ENCODE data around the gene PGLYRP4. TPM values are rescaled to one million over a fixed set of nuclear protein-coding genes. Genes with fewer than 3 reads are reported as not detected.
"Not testable (repeated sequence)": the region's sequence is repeated elsewhere in the genome, so short reads cannot be mapped to it uniquely, and the experiment has no call there.

Gene PGLYRP4
- total and polyA plus RNA-seq, 9 donors = 0.74 TPM; not detected in 8

- no peaks in the 10 kb centered on the region for H3K36me3 ChIP-seq (ENCODE audit: control insufficient read depth, insufficient read depth, low read length)
- 82% methylated on average over 7 of the region's 10 CpGs for WGBS (ENCODE audit: insufficient coverage)
- DNase-seq = no peak
- no peak overlapping the region for H3K27ac ChIP-seq (ENCODE audit: low read length)
- no peaks in the 10 kb centered on the region for H3K9me3 ChIP-seq (replicated peaks; ENCODE audit: control insufficient read depth, low read depth, low read length)
- H3K4me3 ChIP-seq (ENCODE audit: low read length) = no peak overlapping the region
- peaks cover 4% of the 10 kb centered on the region for H3K27me3 ChIP-seq (ENCODE audit: control insufficient read depth, insufficient read depth, low read length)
- H3K4me1 ChIP-seq (ENCODE audit: control insufficient read depth, insufficient read depth, low read length) = no peaks in the 10 kb centered on the region
Measured at GRCh38 chr1:153340356-153340755, 8.3 kb downstream of the PGLYRP4 start.

- H3K9me3 ChIP-seq (replicated peaks; ENCODE audit: control insufficient read depth, low read depth, low read length) = no peaks in the 10 kb centered on the region
- peaks cover 4% of the 10 kb centered on the region for H3K27me3 ChIP-seq (ENCODE audit: control insufficient read depth, insufficient read depth, low read length)
- H3K4me1 ChIP-seq (ENCODE audit: control insufficient read depth, insufficient read depth, low read length) = no peaks in the 10 kb centered on the region
- 72% methylated on average over 5 of the region's 6 CpGs for WGBS (ENCODE audit: insufficient coverage)
- no peak overlapping the region for H3K27ac ChIP-seq (ENCODE audit: low read length)
- H3K4me3 ChIP-seq (ENCODE audit: low read length) = no peak overlapping the region
- no peaks in the 10 kb centered on the region for H3K36me3 ChIP-seq (ENCODE audit: control insufficient read depth, insufficient read depth, low read length)
- no peak for DNase-seq
Measured at GRCh38 chr1:153339802-153340201, 8.8 kb downstream of the PGLYRP4 start.

GRCh38 chr1:153337980-153338853 is 10.4 kb downstream of the PGLYRP4 start:
- no peak overlapping the region for H3K4me3 ChIP-seq (ENCODE audit: low read length)
- 63% methylated on average over 8 of the region's 8 CpGs for WGBS (ENCODE audit: insufficient coverage)
- H3K9me3 ChIP-seq (replicated peaks; ENCODE audit: control insufficient read depth, low read depth, low read length) = no peaks in the 10 kb centered on the region
- peaks cover 2% of the 10 kb centered on the region for H3K27me3 ChIP-seq (ENCODE audit: control insufficient read depth, insufficient read depth, low read length)
- H3K36me3 ChIP-seq (ENCODE audit: control insufficient read depth, insufficient read depth, low read length) = no peaks in the 10 kb centered on the region
- no peaks in the 10 kb centered on the region for H3K4me1 ChIP-seq (ENCODE audit: control insufficient read depth, insufficient read depth, low read length)
- no peak overlapping the region for H3K27ac ChIP-seq (ENCODE audit: low read length)
- DNase-seq = no peak

- no peaks in the 10 kb centered on the region for H3K4me1 ChIP-seq (ENCODE audit: control insufficient read depth, insufficient read depth, low read length)
- H3K27me3 ChIP-seq (ENCODE audit: control insufficient read depth, insufficient read depth, low read length) = peaks cover 2% of the 10 kb centered on the region
- no peak overlapping the region for H3K27ac ChIP-seq (ENCODE audit: low read length)
- H3K9me3 ChIP-seq (replicated peaks; ENCODE audit: control insufficient read depth, low read depth, low read length) = no peaks in the 10 kb centered on the region
- no peak for DNase-seq
- no peak overlapping the region for H3K4me3 ChIP-seq (ENCODE audit: low read length)
- no peaks in the 10 kb centered on the region for H3K36me3 ChIP-seq (ENCODE audit: control insufficient read depth, insufficient read depth, low read length)
Measured at GRCh38 chr1:153336650-153337049, 12.0 kb downstream of the PGLYRP4 start.

GRCh38 chr1:153333902-153334301 is 14.7 kb downstream of the PGLYRP4 start:
- no peaks in the 10 kb centered on the region for H3K36me3 ChIP-seq (ENCODE audit: control insufficient read depth, insufficient read depth, low read length)
- no CpG with 5 or more reads among the region's 1 CpG for WGBS (ENCODE audit: insufficient coverage)
- no peak overlapping the region for H3K27ac ChIP-seq (ENCODE audit: low read length)
- no peak for DNase-seq
- no peaks in the 10 kb centered on the region for H3K27me3 ChIP-seq (ENCODE audit: control insufficient read depth, insufficient read depth, low read length)
- no peak overlapping the region for H3K4me3 ChIP-seq (ENCODE audit: low read length)
- H3K4me1 ChIP-seq (ENCODE audit: control insufficient read depth, insufficient read depth, low read length) = no peaks in the 10 kb centered on the region
- peaks cover 5% of the 10 kb centered on the region for H3K9me3 ChIP-seq (replicated peaks; ENCODE audit: control insufficient read depth, low read depth, low read length)

GRCh38 chr1:153324912-153325311 is 23.7 kb downstream of the PGLYRP4 start:
- H3K4me1 ChIP-seq (ENCODE audit: control insufficient read depth, insufficient read depth, low read length) = no peaks in the 10 kb centered on the region
- H3K27me3 ChIP-seq (ENCODE audit: control insufficient read depth, insufficient read depth, low read length) = no peaks in the 10 kb centered on the region
- no peak overlapping the region for H3K27ac ChIP-seq (ENCODE audit: low read length)
- H3K36me3 ChIP-seq (ENCODE audit: control insufficient read depth, insufficient read depth, low read length) = no peaks in the 10 kb centered on the region
- peaks cover 12% of the 10 kb centered on the region for H3K9me3 ChIP-seq (replicated peaks; ENCODE audit: control insufficient read depth, low read depth, low read length)
- H3K4me3 ChIP-seq (ENCODE audit: low read length) = no peak overlapping the region
- no peak for DNase-seq

GRCh38 chr1:153322568-153322967 is 26.1 kb downstream of the PGLYRP4 start:
- Histone ChIP-seq H3K27ac (ENCODE audit: low read length) (no peak overlapping the region), H3K4me3 (ENCODE audit: low read length) (no peak overlapping the region), H3K9me3 (replicated peaks; ENCODE audit: control insufficient read depth, low read depth, low read length) (peaks cover 8% of the 10 kb centered on the region), H3K4me1 (ENCODE audit: control insufficient read depth, insufficient read depth, low read length) (no peaks in the 10 kb centered on the region), H3K27me3 (ENCODE audit: control insufficient read depth, insufficient read depth, low read length) (no peaks in the 10 kb centered on the region), H3K36me3 (ENCODE audit: control insufficient read depth, insufficient read depth, low read length) (no peaks in the 10 kb centered on the region)
- WGBS (ENCODE audit: insufficient coverage) = no CpG with 5 or more reads among the region's 1 CpG
- no peak for DNase-seq

- DNase-seq; H3K27me3 ChIP-seq (ENCODE audit: control insufficient read depth, insufficient read depth, low read length); H3K4me3 ChIP-seq (ENCODE audit: low read length); H3K9me3 ChIP-seq (replicated peaks; ENCODE audit: control insufficient read depth, low read depth, low read length); H3K27ac ChIP-seq (ENCODE audit: low read length); H3K4me1 ChIP-seq (ENCODE audit: control insufficient read depth, insufficient read depth, low read length); H3K36me3 ChIP-seq (ENCODE audit: control insufficient read depth, insufficient read depth, low read length): not testable (repeated sequence)
- WGBS (ENCODE audit: insufficient coverage) = 77% methylated on average over 4 of the region's 7 CpGs
Measured at GRCh38 chr1:153318145-153318544, 30.5 kb downstream of the PGLYRP4 start.

GRCh38 chr1:153316013-153316412 is 32.6 kb downstream of the PGLYRP4 start:
- not testable (repeated sequence) for H3K9me3 ChIP-seq (replicated peaks; ENCODE audit: control insufficient read depth, low read depth, low read length); H3K27ac ChIP-seq (ENCODE audit: low read length); DNase-seq; H3K4me1 ChIP-seq (ENCODE audit: control insufficient read depth, insufficient read depth, low read length); H3K36me3 ChIP-seq (ENCODE audit: control insufficient read depth, insufficient read depth, low read length); H3K4me3 ChIP-seq (ENCODE audit: low read length); H3K27me3 ChIP-seq (ENCODE audit: control insufficient read depth, insufficient read depth, low read length)

- H3K4me1 ChIP-seq (ENCODE audit: control insufficient read depth, insufficient read depth, low read length); DNase-seq; H3K27ac ChIP-seq (ENCODE audit: low read length); H3K9me3 ChIP-seq (replicated peaks; ENCODE audit: control insufficient read depth, low read depth, low read length); H3K4me3 ChIP-seq (ENCODE audit: low read length); H3K36me3 ChIP-seq (ENCODE audit: control insufficient read depth, insufficient read depth, low read length); H3K27me3 ChIP-seq (ENCODE audit: control insufficient read depth, insufficient read depth, low read length): not testable (repeated sequence)
Measured at GRCh38 chr1:153314388-153314787, 34.3 kb downstream of the PGLYRP4 start.

GRCh38 chr1:153313288-153313687 is 35.4 kb downstream of the PGLYRP4 start:
- H3K27me3 ChIP-seq (ENCODE audit: control insufficient read depth, insufficient read depth, low read length) = no peaks in the 10 kb centered on the region
- no peak overlapping the region for H3K4me3 ChIP-seq (ENCODE audit: low read length)
- H3K27ac ChIP-seq (ENCODE audit: low read length) = no peak overlapping the region
- WGBS (ENCODE audit: insufficient coverage) = 100% methylated on average over 1 of the region's 2 CpGs
- H3K4me1 ChIP-seq (ENCODE audit: control insufficient read depth, insufficient read depth, low read length) = no peaks in the 10 kb centered on the region
- DNase-seq = no peak
- no peaks in the 10 kb centered on the region for H3K9me3 ChIP-seq (replicated peaks; ENCODE audit: control insufficient read depth, low read depth, low read length)
- H3K36me3 ChIP-seq (ENCODE audit: control insufficient read depth, insufficient read depth, low read length) = no peaks in the 10 kb centered on the region

Data from muscle of leg (tissue), 11 donors.